LNCaP clone FGC (cell line): ENCODE results near the gene CBFA2T2.
"Not testable (repeated sequence)": the region's sequence is repeated elsewhere in the genome, so short reads cannot be mapped to it uniquely, and the experiment has no call there.

Experiments
- DNase-seq: peaks from one replicate; pipeline ENCODE4 v3.0.0-alpha.2; 2011; ENCODE audit warnings: low read depth
- H3K4me3 ChIP-seq: 2 replicates; pipeline ENCODE4 v1.5.1; 2011; ENCODE audit warnings: mild to moderate bottlenecking, low read depth, low read length, control low read depth
- CTCF ChIP-seq: IDR thresholded peaks from 2 replicates; pipeline ENCODE4 v1.5.1; 2012; ENCODE audit warnings: mild to moderate bottlenecking; ENCODE audit not compliant: control insufficient read depth, insufficient read depth; ENCODE audit errors: extremely low read depth

Gene CBFA2T2

GRCh38 chr20:33531047-33531877 is 41.4 kb downstream of the CBFA2T2 start:
- TF ChIP-seq CTCF, result no peak
- no peak for DNase-seq

GRCh38 chr20:33531885-33532284 is 42.0 kb downstream of the CBFA2T2 start:
- TF ChIP-seq CTCF, result no peak
- no peak for DNase-seq
- H3K4me3 ChIP-seq, result no peak overlapping the region

More at GRCh38 chr20:33531047-33531877, 41.4 kb downstream of the CBFA2T2 start:
- no peak overlapping the region for H3K4me3 ChIP-seq

GRCh38 chr20:33532753-33533459 is 43.0 kb downstream of the CBFA2T2 start:
- TF ChIP-seq CTCF, result no peak
- no peak overlapping the region for H3K4me3 ChIP-seq
- DNase-seq, result no peak

- not testable (repeated sequence) for DNase-seq, H3K4me3 ChIP-seq
These were observed 45.8 kb downstream of the CBFA2T2 start for GRCh38 chr20:33535717-33536116.

GRCh38 chr20:33537608-33538007 is 47.7 kb downstream of the CBFA2T2 start:
- no peak for TF ChIP-seq CTCF

GRCh38 chr20:33539129-33539528 is 49.2 kb downstream of the CBFA2T2 start:
- TF ChIP-seq CTCF, result no peak
- peak; percentile 83 for DNase-seq
- no peak overlapping the region for H3K4me3 ChIP-seq

More at GRCh38 chr20:33537608-33538007, 47.7 kb downstream of the CBFA2T2 start:
- H3K4me3 ChIP-seq, result no peak overlapping the region
- no peak for DNase-seq

GRCh38 chr20:33540427-33540826 is 50.5 kb downstream of the CBFA2T2 start:
- H3K4me3 ChIP-seq, result no peak overlapping the region
- no peak for DNase-seq
- no peak for TF ChIP-seq CTCF
